B cell (primary cell): ENCODE results near the gene FAF2. TPM values are rescaled to one million over a fixed set of nuclear protein-coding genes. Genes with fewer than 3 reads are reported as not detected.

Experiments
- ATAC-seq: fragments of 200-7000 bp; cut with Tn5 transposase; one replicate; pipeline ENCODE4 v1.10.0; 2021; ENCODE audit warnings: low read depth, mild to moderate bottlenecking, moderate number of reproducible peaks, moderate library complexity
- CTCF ChIA-PET: fragments of 350-600 bp; sonication (Branson Sonifier 250); formaldehyde crosslinking; loops from one replicate; lab custom pipeline; 2021; ENCODE audit warnings: antibody characterized with exemption, inconsistent platforms; lab: Charles Lee
- POLR2A ChIA-PET: fragments of 350-600 bp; sonication (Branson Sonifier 250); formaldehyde crosslinking; loops from one replicate; lab custom pipeline; 2021; ENCODE audit warnings: antibody characterized with exemption; lab: Charles Lee
- DNase-seq: peaks from one replicate; pipeline ENCODE4 v3.0.0; 2013
- H2AFZ ChIP-seq: 2 replicates; pipeline ENCODE4 v1.6.1; 2012; ENCODE audit warnings: mild to moderate bottlenecking, low read depth, low read length; ENCODE audit not compliant: insufficient read depth, poor library complexity, severe bottlenecking
- H3K27ac ChIP-seq, 2 donors: 1 replicate in 1 of 2; 2 replicates in 1 of 2; pipeline ENCODE4 v1.5.1; 2012 to 2013; ENCODE audit warnings: low read length in 2 of 2, mild to moderate bottlenecking in 2 of 2, moderate library complexity in 1 of 2
- H3K27me3 ChIP-seq, 4 experiments: fragments of 200-600 bp in 1 of 4; sonication (generic) in 1 of 4; replicated peaks in 1 of 4; 1 replicate in 2 of 4; 2 replicates in 2 of 4; pipeline versions ENCODE4 v1.6.1 to v1.7.0; 2013 to 2016; ENCODE audit warnings: low read length in 3 of 4, mild to moderate bottlenecking in 2 of 4, mixed read lengths in 1 of 4, moderate library complexity in 1 of 4; ENCODE audit not compliant: insufficient read depth in 4 of 4, control insufficient read depth in 3 of 4; ENCODE audit errors: control extremely low read depth in 1 of 4
- H3K36me3 ChIP-seq, 2 experiments: replicated peaks in 1 of 2; 1 replicate in 1 of 2; 2 replicates in 1 of 2; pipeline versions ENCODE4 v1.6.1 to v1.7.1; 2013; ENCODE audit warnings: low read length in 1 of 2; ENCODE audit not compliant: insufficient read depth in 2 of 2, control insufficient read depth in 1 of 2; ENCODE audit errors: control extremely low read depth in 1 of 2, extremely low read depth in 1 of 2
- H3K4me1 ChIP-seq, 2 donors: fragments of 200-600 bp in 1 of 2; sonication (generic) in 1 of 2; 1 replicate in 1 of 2; 2 replicates in 1 of 2; pipeline versions ENCODE4 v1.5.1 to v1.6.1; 2013 to 2017; ENCODE audit warnings: low read length in 2 of 2; ENCODE audit not compliant: control insufficient read depth in 2 of 2, insufficient read depth in 2 of 2
- H3K4me2 ChIP-seq: replicated peaks from 2 replicates; pipeline ENCODE3; 2012; ENCODE audit warnings: mild to moderate bottlenecking, low read depth, low read length; ENCODE audit not compliant: poor library complexity, severe bottlenecking
- H3K4me3 ChIP-seq, 5 experiments: fragments of 200-600 bp in 1 of 5; sonication (generic) in 1 of 5; 1 replicate in 3 of 5; 2 replicates in 2 of 5; pipeline versions ENCODE4 v1.5.1 to v1.7.0; 2011 to 2016; ENCODE audit warnings: low read length in 4 of 5, mild to moderate bottlenecking in 4 of 5, low read depth in 2 of 5, control low read depth in 1 of 5, moderate library complexity in 1 of 5; ENCODE audit not compliant: insufficient read depth in 1 of 5; ENCODE audit errors: control extremely low read depth in 1 of 5, extremely low read depth in 1 of 5
- H3K79me2 ChIP-seq: fragments of 200-600 bp; sonication (generic); one replicate; pipeline ENCODE4 v1.6.0; 2016; ENCODE audit warnings: low read length; ENCODE audit not compliant: control insufficient read depth, insufficient read depth
- H3K9ac ChIP-seq: fragments of 200-600 bp; sonication (generic); 2 replicates; pipeline ENCODE4 v1.6.1; 2017; ENCODE audit warnings: mild to moderate bottlenecking, low read length, moderate library complexity
- H3K9me3 ChIP-seq, 3 donors: one replicate each; pipeline versions ENCODE4 v1.6.1 to v1.7.1; 2013; ENCODE audit warnings: low read length in 2 of 3; ENCODE audit not compliant: control insufficient read depth in 2 of 3, insufficient read depth in 1 of 3; ENCODE audit errors: control extremely low read depth in 1 of 3
- H4K20me1 ChIP-seq: 2 replicates; pipeline ENCODE4 v1.6.0; 2012; ENCODE audit warnings: mild to moderate bottlenecking, low read length; ENCODE audit not compliant: insufficient read depth, control insufficient read depth, poor library complexity, severe bottlenecking
- H3K27ac Mint-ChIP-seq: one replicate; pipeline ENCODE4 v1.8.0; 2021; ENCODE audit warnings: mixed read lengths
- H3K27me3 Mint-ChIP-seq: one replicate; pipeline ENCODE4 v1.8.0; 2021; ENCODE audit warnings: mixed read lengths
- H3K4me1 Mint-ChIP-seq: one replicate; pipeline ENCODE4 v1.8.0; 2021; ENCODE audit warnings: mixed read lengths
- H3K4me3 Mint-ChIP-seq: one replicate; pipeline ENCODE4 v1.8.0; 2021; ENCODE audit warnings: mixed read lengths
- H3K9me3 Mint-ChIP-seq: one replicate; pipeline ENCODE4 v1.8.0; 2022; ENCODE audit warnings: mixed read lengths; ENCODE audit not compliant: insufficient read depth
- CTCF ChIP-seq: fragments of 200-600 bp; IDR thresholded peaks from one replicate; pipeline ENCODE4 v1.8.0; 2022; ENCODE audit warnings: antibody characterized with exemption, mild to moderate bottlenecking
- EZH2 ChIP-seq: IDR thresholded peaks from 2 replicates; pipeline ENCODE4 v1.6.1; 2012; ENCODE audit warnings: borderline replicate concordance, low read depth, mild to moderate bottlenecking, moderate library complexity, low read length; ENCODE audit not compliant: insufficient read depth, poor library complexity, severe bottlenecking
- WGBS: methylation state at CpG from one replicate; pipeline ENCODE4 v1.1.5; 2013; ENCODE audit warnings: missing lambda C conversion rate; ENCODE audit not compliant: insufficient coverage; 5-methylcytosine and 5-hydroxymethylcytosine counted together
- intact Hi-C: fragments of 100-400 bp; cut with micrococcal nuclease; formaldehyde crosslinking; loops from one replicate; pipeline ENCODE4 v1.10.0; 2022
- polyA plus RNA-seq: library from polyadenylated mRNA; depleted of rRNA; stranded (reverse); fragments of >200 nt; gene quantifications from 2 replicates; pipeline ENCODE4 v1.2.3, GENCODE V29; 2012
- total RNA-seq, 2 donors: library from RNA; stranded (reverse); fragments of 120-200 nt in 1 of 2; gene quantifications; 1 replicate in 1 of 2; 2 replicates in 1 of 2; pipeline versions ENCODE4 v1.2.3 to v1.2.4, GENCODE V29; 2013 to 2022

FAF2 gene
- total and polyA plus RNA-seq, 2 donors (not counting 1 experiment from before 2014, with no cell fraction given): 10.9 to 35.1 TPM

GRCh38 chr5:176424181-176424580 is 24.0 kb upstream of the FAF2 start:
- TF ChIP-seq CTCF: no peak
- TF ChIP-seq EZH2: no peak
- H3K4me3 Mint-ChIP-seq: no peak overlapping the region
- no peaks in the 10 kb centered on the region for H3K9me3 Mint-ChIP-seq
- H3K9ac ChIP-seq: no peak overlapping the region
- no peak overlapping the region for H3K27ac ChIP-seq
- H3K27ac Mint-ChIP-seq: no peak overlapping the region
- H3K79me2 ChIP-seq: no peaks in the 10 kb centered on the region
- no peaks in the 10 kb centered on the region for H3K27me3 ChIP-seq
- ChIA-PET CTCF (interaction anchor here (1.4 kb wide), 1 partner anchor 150 kb away, joined by 3 read pairs; no protein-coding TSS in a partner anchor), POLR2A (no interaction called here)
- H4K20me1 ChIP-seq: no peaks in the 10 kb centered on the region
- peaks cover 0 to 3% (median 0%) of the 10 kb centered on the region in 3 donors for H3K9me3 ChIP-seq
- WGBS: no CpG with 5 or more reads among the region's 3 CpGs
- DNase-seq (no peak), ATAC-seq (no peak)
- H3K36me3 ChIP-seq: no peaks in the 10 kb centered on the region
- no peak overlapping the region for H3K4me3 ChIP-seq
- intact Hi-C loops: no loop called here
- H3K4me1 Mint-ChIP-seq: no peaks in the 10 kb centered on the region
- H3K4me1 ChIP-seq: no peaks in the 10 kb centered on the region
- no peak overlapping the region for H3K4me2 ChIP-seq
- H2AFZ ChIP-seq: no peak overlapping the region
- peaks cover 15% of the 10 kb centered on the region for H3K27me3 Mint-ChIP-seq

GRCh38 chr5:176425138-176425537 is 23.0 kb upstream of the FAF2 start:
- WGBS: no CpG with 5 or more reads among the region's 1 CpG
- Histone ChIP-seq H3K4me3 (no peak overlapping the region), H3K79me2 (no peaks in the 10 kb centered on the region), H3K4me2 (no peak overlapping the region), H3K9ac (no peak overlapping the region), H4K20me1 (no peaks in the 10 kb centered on the region), H3K4me1 (no peaks in the 10 kb centered on the region), H3K27ac (no peak overlapping the region), H2AFZ (no peak overlapping the region), H3K9me3 (peaks cover 0 to 3% (median 0%) of the 10 kb centered on the region in 3 donors), H3K36me3 (no peaks in the 10 kb centered on the region), H3K27me3 (no peaks in the 10 kb centered on the region)
- Mint-ChIP-seq H3K4me3 (no peak overlapping the region), H3K27ac (no peak overlapping the region), H3K27me3 (peaks cover 15% of the 10 kb centered on the region), H3K4me1 (no peaks in the 10 kb centered on the region), H3K9me3 (no peaks in the 10 kb centered on the region)
- intact Hi-C loops: no loop called here
- ATAC-seq: no peak
- CTCF ChIA-PET: no interaction called here
- POLR2A ChIA-PET: no interaction called here
- DNase-seq: no peak
- TF ChIP-seq CTCF: no peak
- TF ChIP-seq EZH2: no peak
